Measurements from ENCODE around the gene TSEN15. TPM values are rescaled to one million over a fixed set of nuclear protein-coding genes. Genes with fewer than 3 reads are reported as not detected.
A peak's percentile ranks its signal among the peaks of the same experiment; 100 is the strongest.

The TSEN15 gene
- total and polyA plus RNA-seq, 2 experiments from 2014 or later: 55.8 TPM

- TF ChIP-seq REST (IDR thresholded peaks at IDR 0.05; ENCODE audit: unreplicated experiment) (no peak), EZH2 (IDR thresholded peaks at IDR 0.05; ENCODE audit: low read depth, unreplicated experiment) (no peak), STAT1 (IDR thresholded peaks at IDR 0.05; ENCODE audit: unreplicated experiment) (no peak), JUNB (IDR thresholded peaks at IDR 0.05; ENCODE audit: unreplicated experiment) (no peak), ZNF114 (CRISPR knock-in tag; IDR thresholded peaks at IDR 0.05) (no peak), CREB1 (CRISPR knock-in tag; IDR thresholded peaks at IDR 0.05; ENCODE audit: low read depth) (no peak), ETS1 (IDR thresholded peaks at IDR 0.05) (no peak), CTCF (conservative IDR thresholded peaks at IDR 0.05; ENCODE audit: low read depth in 2 of 2) (no peak), POLR2AphosphoS5 (IDR thresholded peaks at IDR 0.05; ENCODE audit: low read depth) (no peak)
These were observed 16.7 kb upstream of the TSEN15 start (continued) for GRCh38 chr1:184034761-184035379.

- peak; percentile 2; the same call in 2 of the 3 replicates for ATAC-seq
- peaks cover 36% of the 10 kb centered on the region for H3K27me3 Mint-ChIP-seq (ENCODE audit: insufficient read depth, low read depth, poor library complexity)
- no peaks in the 10 kb centered on the region for H3K36me3 Mint-ChIP-seq (ENCODE audit: low read depth)
- H3K9me3 Mint-ChIP-seq: no peaks in the 10 kb centered on the region; the same call in 2 of the 3 replicates
- Histone ChIP-seq H3K79me2 (replicated peaks; ENCODE audit: insufficient read depth) (no peaks in the 10 kb centered on the region), H4K20me1 (replicated peaks; ENCODE audit: insufficient read depth) (no peaks in the 10 kb centered on the region), H3K9me2 (ENCODE audit: insufficient read depth) (no peaks in the 10 kb centered on the region), H3K4me2 (peak overlapping the region; percentile 87), H3F3A (replicated peaks; ENCODE audit: low read depth) (peaks cover 9% of the 10 kb centered on the region; the same call in 1 of the 2 replicates), H3K36me3 (ENCODE audit: insufficient read depth) (peaks cover 3% of the 10 kb centered on the region; the same call in 1 of the 2 replicates), H2AFZ (peak overlapping the region; percentile 91), H3K27ac (ENCODE audit: low read depth) (no peak overlapping the region), H3K4me1 (ENCODE audit: insufficient read depth) (peaks cover 12% of the 10 kb centered on the region), H3K27me3 (ENCODE audit: insufficient read depth) (peaks cover 74% of the 10 kb centered on the region), H3K4me3 (peak overlapping the region; percentile 77)
- peak; percentile 35 for DNase-seq (ENCODE audit: low spot score)
- H3K4me3 Mint-ChIP-seq: peak overlapping the region; percentile 72
- H3K27ac Mint-ChIP-seq: no peak overlapping the region
- H3K4me1 Mint-ChIP-seq: peaks cover 7% of the 10 kb centered on the region
- TF ChIP-seq ETS1 (IDR thresholded peaks at IDR 0.05) (no peak), STAT1 (IDR thresholded peaks at IDR 0.05; ENCODE audit: unreplicated experiment) (no peak), CREB1 (CRISPR knock-in tag; IDR thresholded peaks at IDR 0.05; ENCODE audit: low read depth) (no peak), ZNF331 (CRISPR knock-in tag; IDR thresholded peaks at IDR 0.05; ENCODE audit: low read depth) (no peak), ZNF114 (CRISPR knock-in tag; IDR thresholded peaks at IDR 0.05) (no peak), CTCF (conservative IDR thresholded peaks at IDR 0.05; ENCODE audit: low read depth in 2 of 2) (no peak)
These were observed 15.6 kb upstream of the TSEN15 start for GRCh38 chr1:184035719-184036516.

Measured in GM23338 (cell line).